ENCODE data around the gene SRF.

SRF gene

DNA sequence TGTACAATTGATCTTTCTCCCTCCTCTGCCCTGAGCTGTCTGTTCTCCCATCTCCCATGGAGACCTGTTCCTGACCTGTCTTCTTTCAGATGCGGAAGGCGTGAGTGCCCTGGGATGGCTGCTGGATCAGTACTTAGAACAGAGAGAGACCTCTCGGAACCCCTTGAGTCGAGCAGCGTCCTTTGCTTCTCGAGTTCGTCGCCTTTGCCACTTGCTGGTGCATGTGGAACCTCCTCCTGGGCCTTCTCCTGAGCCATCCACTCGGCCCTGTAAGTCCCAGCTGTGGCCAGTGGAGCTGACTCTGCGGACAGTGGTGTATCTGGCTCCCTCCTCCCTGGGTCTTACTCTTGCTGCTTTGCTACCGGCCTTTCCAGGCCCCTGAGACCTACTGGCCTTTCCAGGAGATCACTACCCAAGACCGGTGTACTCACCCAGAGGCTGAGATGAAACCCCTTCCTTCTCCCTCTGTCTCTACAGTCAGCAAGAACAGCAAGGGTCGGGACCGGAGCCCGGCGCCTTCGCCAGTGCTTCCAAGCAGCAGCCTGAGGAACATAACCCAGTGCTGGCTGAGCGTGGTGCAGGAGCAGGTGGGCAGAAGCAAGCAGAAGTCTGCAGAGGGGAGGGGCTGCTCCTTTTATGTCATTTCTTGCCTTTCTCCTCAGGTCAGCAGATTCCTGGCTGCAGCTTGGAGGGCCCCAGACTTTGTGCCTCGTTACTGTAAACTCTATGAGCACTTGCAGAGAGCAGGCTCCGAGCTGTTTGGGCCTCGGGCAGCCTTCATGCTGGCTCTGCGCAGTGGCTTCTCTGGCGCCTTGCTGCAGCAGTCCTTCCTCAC, 33.4 kb downstream of the SRF start:
- peaks cover 4% of the 10 kb centered on the region for H3K4me1 ChIP-seq (ENCODE audit: control insufficient read depth, insufficient read depth, low read length)
- H3K4me3 ChIP-seq (ENCODE audit: low read length), result no peak overlapping the region
- no peaks in the 10 kb centered on the region for H3K27me3 ChIP-seq (replicated peaks; ENCODE audit: control insufficient read depth, insufficient read depth, low read length)
- no peak overlapping the region for H3K9ac ChIP-seq (ENCODE audit: low read length)
- H3K9me3 ChIP-seq (ENCODE audit: control insufficient read depth, low read length), result peaks cover 5% of the 10 kb centered on the region
- no peak for DNase-seq (ENCODE audit: low read depth)
- peaks cover 32% of the 10 kb centered on the region for H3K36me3 ChIP-seq (ENCODE audit: control insufficient read depth, insufficient read depth, low read length, severe bottlenecking)

DNA sequence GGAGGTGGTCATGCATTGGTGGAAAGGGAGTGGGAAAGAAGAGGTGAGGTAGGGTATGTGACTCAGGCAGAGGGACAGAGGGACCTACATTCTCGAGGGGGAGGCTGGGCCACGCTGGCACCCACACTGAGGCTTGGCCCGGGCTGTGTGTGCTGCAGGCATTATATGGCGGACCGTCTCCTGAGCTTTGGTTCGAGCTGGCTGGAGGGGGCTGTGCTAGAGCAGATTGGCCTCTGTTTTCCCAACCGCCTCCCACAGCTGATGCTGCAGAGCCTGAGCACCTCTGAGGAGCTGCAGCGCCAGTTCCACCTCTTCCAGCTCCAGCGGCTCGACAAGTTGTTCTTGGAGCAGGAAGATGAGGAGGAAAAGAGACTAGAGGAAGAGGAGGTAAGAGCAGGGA, 34.8 kb downstream of the SRF start:
- H3K36me3 ChIP-seq (ENCODE audit: control insufficient read depth, insufficient read depth, low read length, severe bottlenecking), result peaks cover 21% of the 10 kb centered on the region
- peaks cover 5% of the 10 kb centered on the region for H3K9me3 ChIP-seq (ENCODE audit: control insufficient read depth, low read length)
- no peak for DNase-seq (ENCODE audit: low read depth)
- H3K27me3 ChIP-seq (replicated peaks; ENCODE audit: control insufficient read depth, insufficient read depth, low read length), result no peaks in the 10 kb centered on the region
- no peak overlapping the region for H3K9ac ChIP-seq (ENCODE audit: low read length)
- peaks cover 4% of the 10 kb centered on the region for H3K4me1 ChIP-seq (ENCODE audit: control insufficient read depth, insufficient read depth, low read length)
- H3K4me3 ChIP-seq (ENCODE audit: low read length), result no peak overlapping the region

DNA sequence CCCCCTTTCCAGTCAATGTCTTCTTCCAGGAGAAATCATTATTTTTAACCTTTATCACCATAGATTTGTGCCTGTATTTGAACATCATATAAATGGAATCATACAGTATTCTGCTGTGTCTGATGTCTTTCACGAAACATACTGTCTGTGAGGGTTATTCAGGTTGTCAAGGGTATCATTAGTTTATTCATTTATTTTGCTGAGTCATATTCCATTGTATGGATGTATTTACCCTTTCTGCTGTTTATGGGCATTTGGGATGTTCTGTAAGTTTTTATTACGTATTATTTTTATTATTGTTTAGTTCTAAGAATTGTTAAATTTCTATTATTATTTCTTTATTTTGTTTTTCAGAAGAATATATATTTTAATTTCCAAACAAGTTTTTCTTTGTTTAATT, 36.2 kb downstream of the SRF start:
- Histone ChIP-seq H3K9me3 (ENCODE audit: control insufficient read depth, low read length) (peaks cover 5% of the 10 kb centered on the region), H3K9ac (ENCODE audit: low read length) (no peak overlapping the region), H3K4me3 (ENCODE audit: low read length) (no peak overlapping the region), H3K36me3 (ENCODE audit: control insufficient read depth, insufficient read depth, low read length, severe bottlenecking) (peaks cover 18% of the 10 kb centered on the region), H3K27me3 (replicated peaks; ENCODE audit: control insufficient read depth, insufficient read depth, low read length) (no peaks in the 10 kb centered on the region), H3K4me1 (ENCODE audit: control insufficient read depth, insufficient read depth, low read length) (peaks cover 4% of the 10 kb centered on the region)
- DNase-seq (ENCODE audit: low read depth), result no peak

DNA sequence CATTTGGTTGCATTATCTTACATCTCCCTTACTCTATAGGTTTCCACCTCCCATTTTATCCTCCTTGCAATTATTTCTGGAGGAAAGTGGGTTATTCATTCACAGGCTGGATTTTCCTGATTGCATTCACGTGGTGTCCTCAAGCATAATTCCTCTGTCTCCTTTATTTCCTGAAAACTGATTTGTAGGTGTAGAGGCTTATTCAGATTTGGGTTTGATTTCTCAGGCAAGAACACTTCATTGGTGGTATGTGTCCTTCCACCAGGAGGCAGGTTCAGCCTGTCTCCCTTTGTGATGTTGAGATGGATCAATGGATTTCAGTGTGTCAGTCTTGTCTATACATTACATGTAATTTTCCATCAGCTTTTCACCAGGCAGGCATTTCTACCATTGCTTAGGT, 40.9 kb downstream of the SRF start:
- Histone ChIP-seq H3K4me3 (ENCODE audit: low read length) (no peak overlapping the region), H3K9ac (ENCODE audit: low read length) (no peak overlapping the region), H3K27me3 (replicated peaks; ENCODE audit: control insufficient read depth, insufficient read depth, low read length) (no peaks in the 10 kb centered on the region), H3K4me1 (ENCODE audit: control insufficient read depth, insufficient read depth, low read length) (no peaks in the 10 kb centered on the region), H3K36me3 (ENCODE audit: control insufficient read depth, insufficient read depth, low read length, severe bottlenecking) (peaks cover 35% of the 10 kb centered on the region), H3K9me3 (ENCODE audit: control insufficient read depth, low read length) (no peaks in the 10 kb centered on the region)
- DNase-seq (ENCODE audit: low read depth), result no peak

DNA sequence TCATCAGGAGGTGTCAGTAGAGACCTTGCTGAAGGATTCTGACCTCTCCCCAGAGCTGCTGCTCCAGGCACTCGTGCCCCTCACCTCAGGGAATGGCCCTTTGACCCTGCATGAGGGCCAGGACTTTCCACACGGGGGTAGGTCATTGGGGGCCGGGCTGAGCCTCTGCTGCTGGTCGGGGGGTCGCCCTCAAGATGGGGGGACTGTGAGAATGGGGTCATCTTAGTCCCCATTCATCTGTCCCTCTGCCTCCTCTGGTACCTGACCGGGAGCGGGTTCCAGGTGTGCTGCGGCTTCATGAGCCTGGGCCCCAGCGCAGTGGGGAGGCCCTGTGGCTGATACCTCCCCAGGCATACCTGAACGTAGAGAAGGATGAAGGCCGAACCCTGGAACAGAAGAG, 42.4 kb downstream of the SRF start:
- H3K4me3 ChIP-seq (ENCODE audit: low read length), result no peak overlapping the region
- no peak overlapping the region for H3K9ac ChIP-seq (ENCODE audit: low read length)
- no peaks in the 10 kb centered on the region for H3K9me3 ChIP-seq (ENCODE audit: control insufficient read depth, low read length)
- peaks cover 38% of the 10 kb centered on the region for H3K36me3 ChIP-seq (ENCODE audit: control insufficient read depth, insufficient read depth, low read length, severe bottlenecking)
- DNase-seq (ENCODE audit: low read depth), result no peak
- no peaks in the 10 kb centered on the region for H3K4me1 ChIP-seq (ENCODE audit: control insufficient read depth, insufficient read depth, low read length)
- no peaks in the 10 kb centered on the region for H3K27me3 ChIP-seq (replicated peaks; ENCODE audit: control insufficient read depth, insufficient read depth, low read length)

DNA sequence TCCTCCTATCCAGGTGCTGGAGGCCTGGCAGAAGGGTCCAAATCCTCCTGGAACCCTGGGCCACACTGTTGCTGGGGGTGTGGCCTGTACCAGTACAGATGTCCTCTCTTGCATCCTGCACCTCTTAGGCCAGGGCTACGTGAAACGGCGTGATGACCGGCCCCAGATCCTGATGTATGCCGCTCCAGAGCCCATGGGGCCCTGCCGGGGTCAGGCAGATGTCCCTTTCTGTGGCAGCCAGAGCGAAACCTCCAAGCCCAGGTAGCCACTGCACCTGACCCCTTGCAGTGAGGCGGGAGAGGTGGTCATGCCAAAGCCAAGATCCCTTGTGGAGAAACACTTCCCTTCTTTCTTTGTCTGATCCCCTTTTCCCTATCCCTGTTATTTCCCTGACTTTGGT, 44.0 kb downstream of the SRF start:
- no peak overlapping the region for H3K4me3 ChIP-seq (ENCODE audit: low read length)
- no peaks in the 10 kb centered on the region for H3K4me1 ChIP-seq (ENCODE audit: control insufficient read depth, insufficient read depth, low read length)
- peaks cover 38% of the 10 kb centered on the region for H3K36me3 ChIP-seq (ENCODE audit: control insufficient read depth, insufficient read depth, low read length, severe bottlenecking)
- no peaks in the 10 kb centered on the region for H3K27me3 ChIP-seq (replicated peaks; ENCODE audit: control insufficient read depth, insufficient read depth, low read length)
- DNase-seq (ENCODE audit: low read depth), result no peak
- H3K9ac ChIP-seq (ENCODE audit: low read length), result no peak overlapping the region
- no peaks in the 10 kb centered on the region for H3K9me3 ChIP-seq (ENCODE audit: control insufficient read depth, low read length)

DNA sequence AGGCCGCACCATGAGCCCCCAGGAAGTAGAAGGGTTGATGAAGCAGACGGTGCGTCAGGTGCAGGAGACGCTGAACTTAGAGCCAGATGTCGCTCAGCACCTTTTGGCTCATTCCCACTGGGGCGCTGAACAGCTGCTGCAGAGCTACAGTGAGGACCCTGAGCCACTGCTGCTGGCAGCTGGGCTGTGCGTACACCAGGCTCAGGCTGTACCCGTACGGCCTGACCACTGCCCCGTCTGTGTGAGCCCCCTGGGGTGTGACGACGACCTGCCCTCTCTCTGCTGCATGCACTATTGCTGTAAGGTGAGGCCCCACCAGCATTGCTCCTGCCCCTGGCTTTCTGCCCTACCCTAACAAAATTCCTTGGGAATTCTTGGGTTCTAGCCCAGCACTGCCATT, 45.1 kb downstream of the SRF start:
- no peaks in the 10 kb centered on the region for H3K9me3 ChIP-seq (ENCODE audit: control insufficient read depth, low read length)
- no peak for DNase-seq (ENCODE audit: low read depth)
- no peaks in the 10 kb centered on the region for H3K4me1 ChIP-seq (ENCODE audit: control insufficient read depth, insufficient read depth, low read length)
- H3K27me3 ChIP-seq (replicated peaks; ENCODE audit: control insufficient read depth, insufficient read depth, low read length), result no peaks in the 10 kb centered on the region
- peaks cover 38% of the 10 kb centered on the region for H3K36me3 ChIP-seq (ENCODE audit: control insufficient read depth, insufficient read depth, low read length, severe bottlenecking)
- H3K4me3 ChIP-seq (ENCODE audit: low read length), result no peak overlapping the region
- no peak overlapping the region for H3K9ac ChIP-seq (ENCODE audit: low read length)

DNA sequence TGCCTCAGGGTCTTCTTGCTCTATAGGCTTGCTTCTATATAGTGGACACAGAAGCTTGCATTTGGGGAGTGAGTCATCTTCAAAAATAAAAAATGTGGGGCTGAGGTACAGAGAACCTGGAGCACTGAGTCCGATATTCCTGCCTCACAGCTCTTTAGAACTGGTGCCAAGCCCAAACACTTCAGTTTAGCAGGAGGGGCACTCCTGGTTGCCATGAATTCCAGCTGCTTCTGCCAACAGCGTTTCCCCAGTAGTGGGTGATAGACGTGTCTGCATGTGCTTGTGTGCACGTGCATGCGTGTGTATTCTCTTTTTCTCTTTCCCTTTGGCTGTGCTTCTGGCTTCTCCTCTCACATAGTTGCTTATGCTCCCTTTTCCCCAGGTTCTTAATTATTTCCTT, 46.3 kb downstream of the SRF start:
- DNase-seq (ENCODE audit: low read depth), result no peak
- Histone ChIP-seq H3K4me3 (ENCODE audit: low read length) (no peak overlapping the region), H3K36me3 (ENCODE audit: control insufficient read depth, insufficient read depth, low read length, severe bottlenecking) (peaks cover 38% of the 10 kb centered on the region), H3K9me3 (ENCODE audit: control insufficient read depth, low read length) (no peaks in the 10 kb centered on the region), H3K9ac (ENCODE audit: low read length) (no peak overlapping the region), H3K4me1 (ENCODE audit: control insufficient read depth, insufficient read depth, low read length) (no peaks in the 10 kb centered on the region), H3K27me3 (replicated peaks; ENCODE audit: control insufficient read depth, insufficient read depth, low read length) (no peaks in the 10 kb centered on the region)

DNA sequence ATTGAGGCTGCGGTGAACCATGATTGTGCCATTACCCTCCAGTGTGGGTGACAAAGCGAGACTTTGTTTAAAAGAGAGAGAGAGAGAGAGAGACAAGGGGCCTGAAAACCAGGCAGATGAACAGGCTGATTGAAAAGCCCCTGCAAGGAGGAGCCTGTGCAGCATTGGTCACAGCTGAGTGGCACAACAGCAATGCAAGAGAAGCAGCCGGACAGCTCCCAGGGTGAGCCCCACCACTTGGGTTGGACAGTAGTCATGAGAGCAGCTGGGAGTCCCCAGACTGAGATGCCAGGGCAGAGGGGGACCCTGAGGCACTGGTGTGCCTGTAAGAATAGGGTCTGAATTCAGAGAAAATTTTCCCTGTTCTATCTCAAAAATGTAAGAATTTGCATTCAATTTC, 48.0 kb downstream of the SRF start:
- H3K36me3 ChIP-seq (ENCODE audit: control insufficient read depth, insufficient read depth, low read length, severe bottlenecking), result peaks cover 41% of the 10 kb centered on the region
- H3K9ac ChIP-seq (ENCODE audit: low read length), result no peak overlapping the region
- H3K27me3 ChIP-seq (replicated peaks; ENCODE audit: control insufficient read depth, insufficient read depth, low read length), result no peaks in the 10 kb centered on the region
- H3K9me3 ChIP-seq (ENCODE audit: control insufficient read depth, low read length), result no peaks in the 10 kb centered on the region
- DNase-seq (ENCODE audit: low read depth), result no peak
- no peaks in the 10 kb centered on the region for H3K4me1 ChIP-seq (ENCODE audit: control insufficient read depth, insufficient read depth, low read length)
- H3K4me3 ChIP-seq (ENCODE audit: low read length), result no peak overlapping the region

DNA sequence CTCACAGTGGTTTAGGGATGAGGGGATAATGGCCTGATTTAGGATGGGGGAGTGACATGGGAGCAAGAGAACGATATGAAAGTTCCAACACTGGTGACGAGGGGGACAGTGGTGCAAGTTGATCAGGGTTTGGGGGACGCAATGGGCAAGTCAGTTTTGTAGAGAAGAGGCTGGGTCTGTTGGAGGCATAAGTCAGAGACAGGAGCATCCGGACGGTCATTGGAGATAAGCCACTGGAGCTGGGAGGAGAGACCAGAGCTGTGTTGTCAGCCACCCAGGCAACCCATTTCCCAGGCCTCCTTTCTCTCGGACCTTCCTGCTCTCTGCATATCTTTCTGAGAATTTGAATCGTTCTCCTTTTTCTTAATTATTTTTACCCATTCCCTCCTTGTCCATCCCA, 48.7 kb downstream of the SRF start:
- Histone ChIP-seq H3K9me3 (ENCODE audit: control insufficient read depth, low read length) (no peaks in the 10 kb centered on the region), H3K27me3 (replicated peaks; ENCODE audit: control insufficient read depth, insufficient read depth, low read length) (no peaks in the 10 kb centered on the region), H3K9ac (ENCODE audit: low read length) (no peak overlapping the region), H3K4me1 (ENCODE audit: control insufficient read depth, insufficient read depth, low read length) (no peaks in the 10 kb centered on the region), H3K36me3 (ENCODE audit: control insufficient read depth, insufficient read depth, low read length, severe bottlenecking) (peaks cover 46% of the 10 kb centered on the region), H3K4me3 (ENCODE audit: low read length) (no peak overlapping the region)
- no peak for DNase-seq (ENCODE audit: low read depth)

DNA sequence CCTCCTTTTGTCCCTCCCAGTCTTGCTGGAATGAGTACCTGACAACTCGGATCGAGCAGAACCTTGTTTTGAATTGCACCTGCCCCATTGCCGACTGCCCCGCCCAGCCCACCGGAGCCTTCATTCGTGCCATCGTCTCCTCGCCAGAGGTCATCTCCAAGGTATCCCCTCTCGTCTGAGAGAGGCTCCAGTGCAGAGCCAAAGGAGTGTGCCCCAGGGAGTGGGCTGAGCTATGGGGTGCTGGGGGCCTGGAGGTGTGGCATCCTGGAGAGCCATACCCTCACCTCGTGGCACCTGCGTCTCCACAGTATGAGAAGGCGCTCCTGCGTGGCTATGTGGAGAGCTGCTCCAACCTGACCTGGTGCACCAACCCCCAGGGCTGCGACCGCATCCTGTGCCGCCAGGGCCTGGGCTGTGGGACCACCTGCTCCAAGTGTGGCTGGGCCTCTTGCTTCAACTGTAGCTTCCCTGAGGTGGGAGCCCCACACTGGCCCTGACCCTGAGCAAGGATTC, 49.4 kb downstream of the SRF start:
- Histone ChIP-seq H3K27me3 (replicated peaks; ENCODE audit: control insufficient read depth, insufficient read depth, low read length) (no peaks in the 10 kb centered on the region), H3K4me3 (ENCODE audit: low read length) (no peak overlapping the region), H3K9me3 (ENCODE audit: control insufficient read depth, low read length) (no peaks in the 10 kb centered on the region), H3K4me1 (ENCODE audit: control insufficient read depth, insufficient read depth, low read length) (no peaks in the 10 kb centered on the region), H3K36me3 (ENCODE audit: control insufficient read depth, insufficient read depth, low read length, severe bottlenecking) (peaks cover 40% of the 10 kb centered on the region), H3K9ac (ENCODE audit: low read length) (no peak overlapping the region)
- no peak for DNase-seq (ENCODE audit: low read depth)
